Activated T-cell treated with anti-CD3 and anti-CD28 coated beads, Interleukin-2, amount 50 U/mL, for 72 hours (primary cell): Measurements from ENCODE around the gene HSCB. TPM values are rescaled to one million over a fixed set of nuclear protein-coding genes. Genes with fewer than 3 reads are reported as not detected.
A peak's percentile ranks its signal among the peaks of the same experiment; 100 is the strongest.

ENCODE experiments used
- ATAC-seq, 2 donors: fragments of 150-1000 bp; cut with Tn5 transposase; replicated peaks in 1 of 2; 2 replicates each; pipeline ENCODE4 v1.10.0; 2021; ENCODE audit warnings: moderate library complexity in 2 of 2, mild to moderate bottlenecking in 1 of 2
- DNase-seq, 2 donors: peaks; one replicate each; pipeline ENCODE4 v3.0.0; 2021 to 2022; ENCODE audit warnings: mixed read lengths in 1 of 2
- H3K27ac Mint-ChIP-seq: one replicate; pipeline ENCODE4 v1.8.0; 2022; ENCODE audit warnings: mild to moderate bottlenecking, moderate library complexity, mixed read lengths
- H3K27me3 Mint-ChIP-seq: one replicate; pipeline ENCODE4 v1.8.0; 2022; ENCODE audit warnings: low read depth, mixed read lengths
- H3K36me3 Mint-ChIP-seq, 2 donors: one replicate each; pipeline ENCODE4 v1.8.0; 2022; ENCODE audit warnings: mixed read lengths in 2 of 2, mild to moderate bottlenecking in 1 of 2; ENCODE audit not compliant: insufficient read depth in 2 of 2
- H3K4me1 Mint-ChIP-seq: one replicate; pipeline ENCODE4 v1.8.0; 2022; ENCODE audit warnings: low read depth, mixed read lengths
- H3K4me3 Mint-ChIP-seq, 2 donors: one replicate each; pipeline ENCODE4 v1.8.0; 2022; ENCODE audit warnings: mild to moderate bottlenecking in 2 of 2, mixed read lengths in 2 of 2, moderate library complexity in 2 of 2
- H3K9me3 Mint-ChIP-seq, 2 donors: one replicate each; pipeline ENCODE4 v1.8.0; 2022; ENCODE audit warnings: mixed read lengths in 2 of 2
- total RNA-seq, 2 donors: library from RNA; stranded (reverse); gene quantifications; one replicate each; pipeline ENCODE4 v1.2.3, GENCODE V29; 2022

The HSCB gene
- total RNA-seq, 2 donors from 2014 or later: 21.6 to 24.1 TPM

GRCh38 chr22:28783786-28784671 is 42.2 kb downstream of the HSCB start:
- H3K4me1 Mint-ChIP-seq: no peaks in the 10 kb centered on the region
- DNase-seq (no peak), ATAC-seq (no peak)
- peak overlapping the region; percentile 15 for H3K27ac Mint-ChIP-seq
- H3K4me3 Mint-ChIP-seq: no peak overlapping the region
- H3K36me3 Mint-ChIP-seq: peaks cover 3 to 28% of the 10 kb centered on the region in 2 donors
- no peaks in the 10 kb centered on the region for H3K27me3 Mint-ChIP-seq
- no peaks in the 10 kb centered on the region for H3K9me3 Mint-ChIP-seq

- no peak overlapping the region for H3K27ac Mint-ChIP-seq
- H3K9me3 Mint-ChIP-seq: no peaks in the 10 kb centered on the region
- peaks cover 33% of the 10 kb centered on the region for H3K4me1 Mint-ChIP-seq
- ATAC-seq (no peak), DNase-seq (no peak)
- H3K4me3 Mint-ChIP-seq: no peak overlapping the region
- no peaks in the 10 kb centered on the region for H3K27me3 Mint-ChIP-seq
- peaks cover under 1 to 24% of the 10 kb centered on the region in 2 donors for H3K36me3 Mint-ChIP-seq
Observed at GRCh38 chr22:28788601-28789000, 46.8 kb downstream of the HSCB start.

- DNase-seq (no peak), ATAC-seq (no peak)
- H3K4me3 Mint-ChIP-seq: no peak overlapping the region
- H3K9me3 Mint-ChIP-seq: no peaks in the 10 kb centered on the region
- peaks cover 9 to 22% of the 10 kb centered on the region in 2 donors for H3K36me3 Mint-ChIP-seq
- no peak overlapping the region for H3K27ac Mint-ChIP-seq
- H3K4me1 Mint-ChIP-seq: peaks cover 47% of the 10 kb centered on the region
- H3K27me3 Mint-ChIP-seq: no peaks in the 10 kb centered on the region
Observed at GRCh38 chr22:28791124-28791523, 49.3 kb downstream of the HSCB start.

GRCh38 chr22:28791841-28792490 is 50.1 kb downstream of the HSCB start:
- DNase-seq (no peak), ATAC-seq (peak; percentile 39 to 49)
- no peaks in the 10 kb centered on the region for H3K27me3 Mint-ChIP-seq
- peaks cover 55% of the 10 kb centered on the region for H3K4me1 Mint-ChIP-seq
- peak overlapping the region; percentile 73 for H3K27ac Mint-ChIP-seq
- peak overlapping the region in 1 of 2 donors; percentile 43 for H3K4me3 Mint-ChIP-seq
- H3K36me3 Mint-ChIP-seq: peaks cover 16 to 25% of the 10 kb centered on the region in 2 donors
- no peaks in the 10 kb centered on the region for H3K9me3 Mint-ChIP-seq

- Mint-ChIP-seq H3K4me3 (peak overlapping the region in 1 of 2 donors; percentile 43), H3K36me3 (peaks cover 16 to 29% of the 10 kb centered on the region in 2 donors), H3K9me3 (no peaks in the 10 kb centered on the region), H3K4me1 (peaks cover 63% of the 10 kb centered on the region), H3K27me3 (no peaks in the 10 kb centered on the region), H3K27ac (peak overlapping the region; percentile 73)
- DNase-seq (peak in 1 of 2 donors; percentile 14), ATAC-seq (peak; percentile 25 to 46)
Observed at GRCh38 chr22:28792491-28793383, 50.9 kb downstream of the HSCB start.

GRCh38 chr22:28793976-28794584 is 52.2 kb downstream of the HSCB start:
- Mint-ChIP-seq H3K4me1 (peaks cover 75% of the 10 kb centered on the region), H3K27ac (peak overlapping the region; percentile 54), H3K9me3 (no peaks in the 10 kb centered on the region), H3K36me3 (peaks cover 18 to 35% of the 10 kb centered on the region in 2 donors), H3K27me3 (no peaks in the 10 kb centered on the region), H3K4me3 (peak overlapping the region in 1 of 2 donors; percentile 36)
- no peak for DNase-seq
- no peak for ATAC-seq

- Mint-ChIP-seq H3K27ac (no peak overlapping the region), H3K36me3 (peaks cover 25 to 43% of the 10 kb centered on the region in 2 donors), H3K4me3 (peak overlapping the region in 1 of 2 donors; percentile 33), H3K9me3 (no peaks in the 10 kb centered on the region), H3K4me1 (peaks cover 71% of the 10 kb centered on the region), H3K27me3 (no peaks in the 10 kb centered on the region)
- ATAC-seq (no peak), DNase-seq (no peak)
Observed at GRCh38 chr22:28795071-28795693, 53.3 kb downstream of the HSCB start.

GRCh38 chr22:28795932-28796856 is 54.4 kb downstream of the HSCB start:
- DNase-seq (no peak), ATAC-seq (peak in 1 of 2 donors; percentile 6)
- peak overlapping the region; percentile 85 for H3K27ac Mint-ChIP-seq
- peaks cover 66% of the 10 kb centered on the region for H3K4me1 Mint-ChIP-seq
- peak overlapping the region; percentile 59 to 86 for H3K4me3 Mint-ChIP-seq
- no peaks in the 10 kb centered on the region for H3K9me3 Mint-ChIP-seq
- H3K27me3 Mint-ChIP-seq: no peaks in the 10 kb centered on the region
- H3K36me3 Mint-ChIP-seq: peaks cover 28 to 43% of the 10 kb centered on the region in 2 donors

GRCh38 chr22:28798810-28799605 is 57.2 kb downstream of the HSCB start:
- peak overlapping the region; percentile 86 to 89 for H3K4me3 Mint-ChIP-seq
- peaks cover 28 to 38% of the 10 kb centered on the region in 2 donors for H3K36me3 Mint-ChIP-seq
- DNase-seq (peak; percentile 52 to 53), ATAC-seq (peak; percentile 45 to 50)
- H3K27ac Mint-ChIP-seq: peak overlapping the region; percentile 93
- no peaks in the 10 kb centered on the region for H3K9me3 Mint-ChIP-seq
- peaks cover 60% of the 10 kb centered on the region for H3K4me1 Mint-ChIP-seq
- no peaks in the 10 kb centered on the region for H3K27me3 Mint-ChIP-seq

- peak; percentile 39 to 49 for ATAC-seq
- DNase-seq: peak; percentile 43 to 65
- Mint-ChIP-seq H3K27ac (peak overlapping the region; percentile 93), H3K4me3 (peak overlapping the region; percentile 89 to 97), H3K36me3 (peaks cover 25 to 34% of the 10 kb centered on the region in 2 donors), H3K4me1 (peaks cover 58% of the 10 kb centered on the region), H3K27me3 (no peaks in the 10 kb centered on the region), H3K9me3 (no peaks in the 10 kb centered on the region)
Observed at GRCh38 chr22:28799606-28800307, 57.9 kb downstream of the HSCB start.
